ENCODE data around the gene LRRC4C.

DNA sequence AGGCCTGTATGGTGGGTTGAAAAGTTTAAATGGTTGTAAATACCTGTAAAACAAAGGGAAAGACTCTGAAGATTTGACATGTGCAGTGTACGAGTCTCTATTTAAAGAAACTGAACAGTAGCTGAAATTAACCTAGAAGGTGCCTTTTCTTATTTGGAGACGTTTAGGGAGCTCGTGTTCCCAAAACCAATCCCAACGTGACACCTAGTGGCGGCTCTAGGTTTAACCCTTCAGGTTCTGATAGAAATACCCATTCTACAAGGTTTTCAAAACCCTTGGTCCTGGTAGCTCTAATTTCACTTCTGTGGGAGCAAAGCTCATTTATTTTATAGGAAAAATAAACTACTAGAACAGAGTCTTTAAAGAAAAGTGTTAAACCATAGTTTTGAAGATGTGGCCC, 258.3 kb downstream of the LRRC4C start:
- TF ChIP-seq POLR2A (IDR thresholded peaks at IDR 0.05; ENCODE audit: low read length) (no peak), GATA1 (IDR thresholded peaks at IDR 0.05; ENCODE audit: low read depth, low read length) (no peak)
